Heart left ventricle (tissue), 13 donors: ENCODE measurements around the gene FRG2C.
"Not testable (repeated sequence)": the region's sequence is repeated elsewhere in the genome, so short reads cannot be mapped to it uniquely, and the experiment has no call there.

Experiments used
- POLR2A ChIP-seq, 2 donors: fragments of 450-650 bp; IDR thresholded peaks; one replicate each; pipeline ENCODE4 v1.6.1; 2017; ENCODE audit warnings: antibody characterized with exemption in 2 of 2, mild to moderate bottlenecking in 2 of 2, moderate library complexity in 2 of 2
- TF ChIP-seq, protein P1 (sequence below), 12 donors: fragments of 200-600 bp; sonication (generic) in 4 of 12; IDR thresholded peaks; one replicate each; pipeline versions ENCODE4 v1.5.0 to v1.8.0; 2018 to 2022; ENCODE audit warnings: antibody characterized with exemption in 12 of 12, mild to moderate bottlenecking in 5 of 12
- donor health status: ischemic (EF 13 %, LVEDD 7.1; RV severe dilation, severe dysfunction).
- donor health status: DM: no; HTN: yes; CAD: no.
- donor health status: DM: no; HTN: no; CAD: no.
- donor health status: ischemic (EF 25% LVEDD 6.9; RV normal size, moderate dysfunction).
- donor health status: ischemic (EF 25% LVEDD 5.7; RV mildly dilated, moderate dysfunction).
- donor health status: ischemic (EF 35%, LVEDD 5.7; RV mildly dilated, moderate dysfunction).
- donor health status: nonischemic (EF 11% LVEDD 7.7; RV severe dilation, severe dysfunction).
- donor health status: DM: yes; HTN: yes; CAD: no.
- donor health status: PGD.
- donor health status: ischemic (EF 29% LVEDD 5.4; RV normal size, mild dysfunction).
- donor health status: nonischemic (EF 23%, LVEDD 6.1; RV moderate dilation, normal function).

DNA sequence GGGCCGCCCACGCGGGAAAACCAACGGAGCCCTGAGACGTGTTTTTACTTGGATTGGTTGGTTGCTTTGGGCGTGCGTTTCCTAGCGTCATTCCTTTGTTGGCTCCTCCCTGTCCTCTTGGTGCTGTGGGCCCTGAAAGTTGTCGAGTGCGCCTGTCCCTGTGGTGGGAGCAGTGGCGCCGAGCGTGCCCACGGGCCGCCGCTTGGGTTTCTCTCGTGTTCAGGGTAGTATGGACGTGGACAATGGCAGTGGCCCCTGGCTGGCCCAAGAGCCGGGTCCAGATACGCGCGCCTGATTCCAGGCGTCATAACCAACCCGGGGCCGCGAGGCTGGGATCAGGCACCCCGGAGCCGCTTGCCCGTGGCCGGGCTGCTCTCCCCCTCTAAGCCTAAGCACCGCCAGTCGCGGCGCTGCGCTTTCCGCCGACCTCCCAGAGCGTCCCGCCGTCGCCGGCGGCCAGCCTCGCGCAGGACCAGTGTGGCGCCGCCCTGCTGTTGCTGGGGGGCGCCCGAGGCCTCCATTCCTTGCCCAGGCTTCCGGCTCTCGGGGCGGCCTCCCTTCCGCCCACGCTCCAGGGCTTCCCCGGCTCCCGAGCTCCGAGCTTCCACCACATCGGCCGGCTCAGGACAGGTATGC is 8.1 kb downstream of the FRG2C start:
- TF ChIP-seq, protein P1, sequence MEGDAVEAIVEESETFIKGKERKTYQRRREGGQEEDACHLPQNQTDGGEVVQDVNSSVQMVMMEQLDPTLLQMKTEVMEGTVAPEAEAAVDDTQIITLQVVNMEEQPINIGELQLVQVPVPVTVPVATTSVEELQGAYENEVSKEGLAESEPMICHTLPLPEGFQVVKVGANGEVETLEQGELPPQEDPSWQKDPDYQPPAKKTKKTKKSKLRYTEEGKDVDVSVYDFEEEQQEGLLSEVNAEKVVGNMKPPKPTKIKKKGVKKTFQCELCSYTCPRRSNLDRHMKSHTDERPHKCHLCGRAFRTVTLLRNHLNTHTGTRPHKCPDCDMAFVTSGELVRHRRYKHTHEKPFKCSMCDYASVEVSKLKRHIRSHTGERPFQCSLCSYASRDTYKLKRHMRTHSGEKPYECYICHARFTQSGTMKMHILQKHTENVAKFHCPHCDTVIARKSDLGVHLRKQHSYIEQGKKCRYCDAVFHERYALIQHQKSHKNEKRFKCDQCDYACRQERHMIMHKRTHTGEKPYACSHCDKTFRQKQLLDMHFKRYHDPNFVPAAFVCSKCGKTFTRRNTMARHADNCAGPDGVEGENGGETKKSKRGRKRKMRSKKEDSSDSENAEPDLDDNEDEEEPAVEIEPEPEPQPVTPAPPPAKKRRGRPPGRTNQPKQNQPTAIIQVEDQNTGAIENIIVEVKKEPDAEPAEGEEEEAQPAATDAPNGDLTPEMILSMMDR (IDR thresholded peaks at IDR 0.05) = peak in 2 of 12 donors; percentile 21
- not testable (repeated sequence) for TF ChIP-seq POLR2A (IDR thresholded peaks at IDR 0.05)
